K562 (cell line): Measurements from ENCODE around the gene IPO11. TPM values are rescaled to one million over a fixed set of nuclear protein-coding genes. Genes with fewer than 3 reads are reported as not detected.
A peak's percentile ranks its signal among the peaks of the same experiment; 100 is the strongest.

Source experiments
- ATAC-seq: fragments of 200-7000 bp; cut with Tn5 transposase; 3 replicates; pipeline ENCODE4 v1.9.1; 2020; ENCODE audit warnings: moderate library complexity
- BruUV-seq: library from RNA; stranded (reverse); fragments of 400-500 nt; replicated peaks from 2 replicates; lab custom pipeline; 2021; lab: Mats Ljungman, UMichigan
- CTCF ChIA-PET: fragments of 300-600 bp; formaldehyde crosslinking; extraction: SDS; loops from one replicate; lab custom pipeline; 2021; ENCODE audit warnings: low intra/inter-chr PET ratio; lab: Yijun Ruan, JAX
- POLR2A ChIA-PET: fragments of 300-600, 350-650 bp; sonication (Branson Sonifier 250); formaldehyde crosslinking; extraction: SDS; loops from one replicate; lab custom pipeline; 2021; ENCODE audit warnings: antibody characterized with exemption, inconsistent platforms; lab: Yijun Ruan, JAX
- DNase-seq, 4 experiments: peaks; one replicate each; pipeline versions ENCODE4 v3.0.0 to v3.0.0-alpha.2; 2011 to 2018; ENCODE audit warnings: low spot score in 3 of 4, mixed read lengths in 3 of 4; ENCODE audit errors: extremely low read depth in 1 of 4
- FAIRE-seq: peaks from 2 replicates; lab custom pipeline; 2011; peaks lifted over from hg19 to GRCh38; lab: Jason Lieb, UNC
- H2AFZ ChIP-seq: 2 replicates; pipeline ENCODE4 v1.6.0; 2011; ENCODE audit warnings: low read depth, low read length, control low read depth, inconsistent platforms
- H3K27ac ChIP-seq: fragments of 200-600 bp; 3 replicates; pipeline ENCODE4 v1.8.0; 2011; ENCODE audit warnings: low read depth, mild to moderate bottlenecking, control low read depth, inconsistent platforms, low read length, moderate library complexity, mixed read lengths; ENCODE audit errors: extremely low read depth
- H3K27me3 ChIP-seq, 2 experiments: fragments of 300-600 bp in 1 of 2; 2 replicates in 1 of 2; 3 replicates in 1 of 2; pipeline versions ENCODE4 v1.6.0 to v1.8.0; 2011; ENCODE audit warnings: inconsistent platforms in 2 of 2, low read length in 2 of 2, mild to moderate bottlenecking in 1 of 2, mixed read lengths in 1 of 2, moderate library complexity in 1 of 2; ENCODE audit not compliant: control insufficient read depth in 2 of 2, insufficient read depth in 2 of 2
- H3K36me3 ChIP-seq: fragments of 300-600 bp; 3 replicates; pipeline ENCODE4 v1.8.0; 2011; ENCODE audit warnings: mild to moderate bottlenecking, low read length, inconsistent platforms; ENCODE audit not compliant: control insufficient read depth, insufficient read depth
- H3K4me1 ChIP-seq, 2 experiments: fragments of 200-600 bp in 1 of 2; replicated peaks in 1 of 2; 2 replicates in 1 of 2; 3 replicates in 1 of 2; pipeline versions ENCODE4 v1.5.1 to v1.8.0; 2011; ENCODE audit warnings: inconsistent platforms in 2 of 2, low read length in 2 of 2, mild to moderate bottlenecking in 1 of 2, mixed read lengths in 1 of 2, moderate library complexity in 1 of 2; ENCODE audit not compliant: control insufficient read depth in 2 of 2, insufficient read depth in 2 of 2
- H3K4me2 ChIP-seq: 2 replicates; pipeline ENCODE4 v1.6.1; 2011; ENCODE audit warnings: low read length, control low read depth, inconsistent platforms, mixed read lengths; ENCODE audit not compliant: insufficient read depth
- H3K4me3 ChIP-seq: fragments of 200-600 bp; sonication (generic), shearing (Covaris generic); 2 replicates; pipeline ENCODE4 v1.5.1; 2016; ENCODE audit warnings: control low read depth, inconsistent platforms
- H3K79me2 ChIP-seq: fragments of 200-600 bp; 3 replicates; pipeline ENCODE4 v1.8.0; 2011; ENCODE audit warnings: low read length, inconsistent platforms; ENCODE audit not compliant: control insufficient read depth, insufficient read depth
- H3K9ac ChIP-seq, 2 experiments: 2 replicates each; pipeline versions ENCODE4 v1.6.0 to v1.6.1; 2011; ENCODE audit warnings: low read depth in 2 of 2, low read length in 2 of 2, control low read depth in 1 of 2, inconsistent platforms in 1 of 2, mild to moderate bottlenecking in 1 of 2, mixed read lengths in 1 of 2; ENCODE audit not compliant: insufficient read depth in 1 of 2
- H3K9me1 ChIP-seq: one replicate; pipeline ENCODE4 v1.6.0; 2011; ENCODE audit warnings: inconsistent platforms, mild to moderate bottlenecking, low read length, moderate library complexity; ENCODE audit not compliant: control insufficient read depth, insufficient read depth
- H3K9me3 ChIP-seq: replicated peaks from 2 replicates; pipeline ENCODE4 v1.5.1; 2011; ENCODE audit warnings: low read depth, low read length, inconsistent platforms; ENCODE audit not compliant: control insufficient read depth, insufficient read depth
- H4K20me1 ChIP-seq: replicated peaks from 2 replicates; pipeline ENCODE4 v1.6.1; 2011; ENCODE audit warnings: low read length, inconsistent platforms, mixed read lengths; ENCODE audit not compliant: control insufficient read depth, insufficient read depth
- CEBPZ ChIP-seq: fragments of 150-350 bp; IDR thresholded peaks from 2 replicates; pipeline ENCODE4 v1.6.1; 2014; ENCODE audit warnings: low read depth, mild to moderate bottlenecking, low read length, borderline replicate concordance
- CXXC5 ChIP-seq: fragments of 250-450 bp; sonication (Bioruptor Pico); IDR thresholded peaks from 2 replicates; pipeline ENCODE4 v1.8.0; 2022; ENCODE audit warnings: inconsistent platforms, mild to moderate bottlenecking, moderate library complexity
- HDAC1 ChIP-seq, 2 experiments: fragments of 450-650 bp; IDR thresholded peaks; 2 replicates each; pipeline ENCODE4 v1.6.1; 2016 to 2017; ENCODE audit warnings: inconsistent platforms in 1 of 2, mild to moderate bottlenecking in 1 of 2, moderate library complexity in 1 of 2
- LEF1 ChIP-seq: fragments of 450-650 bp; IDR thresholded peaks from 2 replicates; pipeline ENCODE4 v1.6.1; 2016; ENCODE audit warnings: mild to moderate bottlenecking
- NELFE ChIP-seq: IDR thresholded peaks from 2 replicates; pipeline ENCODE4 v1.6.1; 2011; ENCODE audit warnings: mild to moderate bottlenecking; ENCODE audit not compliant: insufficient read depth, insufficient read length
- SAFB2 ChIP-seq: fragments of 200-400 bp; formaldehyde crosslinking; IDR thresholded peaks from 2 replicates; pipeline ENCODE4 v1.6.1; 2018; ENCODE audit warnings: borderline replicate concordance, low read length, low read depth, moderate library complexity; ENCODE audit not compliant: severe bottlenecking
- TCF7L2 ChIP-seq: fragments of 150-350 bp; IDR thresholded peaks from 2 replicates; pipeline ENCODE4 v1.6.1; 2016; ENCODE audit warnings: low read depth, mild to moderate bottlenecking, low read length, moderate library complexity
- TSHZ1 ChIP-seq: fragments of 250-450 bp; sonication (Bioruptor Pico); IDR thresholded peaks from 2 replicates; pipeline ENCODE4 v1.4.0; 2020; ENCODE audit warnings: mild to moderate bottlenecking, moderate library complexity
- ZBED1 ChIP-seq: IDR thresholded peaks from 2 replicates; pipeline ENCODE4 v1.6.1; 2014
- ZBTB1 ChIP-seq: sonication (generic); formaldehyde crosslinking; IDR thresholded peaks from 2 replicates; pipeline ENCODE4 v1.8.1; 2023; ENCODE audit warnings: missing genetic modification reagents, low read depth, mild to moderate bottlenecking, borderline replicate concordance
- ZNF408 ChIP-seq: fragments of 250-450 bp; sonication (Bioruptor Pico); IDR thresholded peaks from 2 replicates; pipeline ENCODE4 v1.4.0; 2020; ENCODE audit warnings: low read depth, mild to moderate bottlenecking, moderate library complexity
- ZNF707 ChIP-seq: fragments of 250-450 bp; sonication (Bioruptor Pico); conservative IDR thresholded peaks from 2 replicates; pipeline ENCODE4 v1.8.0; 2022; ENCODE audit warnings: inconsistent platforms, mild to moderate bottlenecking, moderate library complexity
- WGBS: fragments of 100-300 bp; shearing (Covaris generic); methylation state at CpG from one replicate; pipeline ENCODE4 v1.1.6; 2016; ENCODE audit warnings: low coverage, mixed read lengths; ENCODE audit not compliant: insufficient coverage; ENCODE audit errors: missing lambda C conversion rate; 5-methylcytosine and 5-hydroxymethylcytosine counted together
- in situ Hi-C: fragments of 300-500 bp; cut with MboI; formaldehyde crosslinking; loops from 4 replicates; pipeline ENCODE4 v1.15.0; 2018; ENCODE audit warnings: inconsistent platforms, mixed read lengths
- intact Hi-C: fragments of 100-400 bp; cut with micrococcal nuclease; formaldehyde crosslinking; loops from 2 replicates; pipeline ENCODE4 v1.14.2; 2022
- polyA plus RNA-seq, 8 experiments: library from polyadenylated mRNA; depleted of rRNA in 4 of 8; stranded (reverse) in 5 of 8; unstranded in 3 of 8; fragments of >200 nt; fragmentation: Nextera tagmentation in 2 of 8; fragmentation: Illumina TruSeq in 1 of 8; extraction: Ambion mirVana in 2 of 8; extraction: Trizol in 1 of 8; gene quantifications; 2 replicates each; pipeline versions ENCODE4 v1.2.1 to v1.2.3, GENCODE V29; 2011 to 2014; ENCODE audit warnings: inconsistent platforms in 1 of 8, missing spikeins in 1 of 8
- total RNA-seq, 7 experiments: library from RNA; depleted of rRNA in 6 of 7; stranded (reverse); fragments of >200 nt in 6 of 7; fragmentation: Illumina TruSeq in 2 of 7; extraction: Trizol in 2 of 7; gene quantifications; 2 replicates each; pipeline versions ENCODE4 v1.2.1 to v1.2.3, GENCODE V29; 2011 to 2021; ENCODE audit warnings: low replicate concordance in 1 of 7

The IPO11 gene
- total and polyA plus RNA-seq, 9 of the 15 experiments (the other 6 are each of a cell fraction or from before 2014, with no cell fraction given) = 38.7 to 96.0 (median 70.9) TPM

GRCh38 chr5:62653001-62653863, 240.7 kb downstream of the IPO11 start (continued):
- TF ChIP-seq ZBED1 (no peak), ZNF707 (CRISPR knock-in tag) (no peak), CXXC5 (CRISPR knock-in tag) (no peak), TCF7L2 (no peak)
- TF ChIP-seq, all 486 proteins: peak for 2

- H3K27me3 ChIP-seq = no peaks in the 10 kb centered on the region
- ChIA-PET CTCF (interaction anchor here (0.6 kb wide), 1 partner anchor 456 kb away, joined by 3 read pairs; no protein-coding TSS in a partner anchor), POLR2A (no interaction called here)
- peak; percentile 21; the same call in 1 of the 3 replicates for ATAC-seq
- intact Hi-C loops = no loop called here
- no peak overlapping the region for H3K4me3 ChIP-seq
- no peaks in the 10 kb centered on the region for H3K9me1 ChIP-seq
- H3K79me2 ChIP-seq = no peaks in the 10 kb centered on the region
- H2AFZ ChIP-seq = 0 out of 2 replicates have a peak overlapping the region, but pooled peaks have one; percentile 32
- no peak overlapping the region for H3K27ac ChIP-seq
- no peak for FAIRE-seq
- H4K20me1 ChIP-seq = no peaks in the 10 kb centered on the region
- peak overlapping the region; percentile 18; the same call in 1 of the 2 replicates for H3K4me2 ChIP-seq
- no peak for DNase-seq
- H3K4me1 ChIP-seq = no peaks in the 10 kb centered on the region
- no TSS peak for BruUV-seq
- H3K9ac ChIP-seq = no peak overlapping the region
- in situ Hi-C loops = no loop called here
- 27% methylated on average over 11 of the region's 11 CpGs for WGBS
- no peaks in the 10 kb centered on the region for H3K9me3 ChIP-seq
- no peaks in the 10 kb centered on the region for H3K36me3 ChIP-seq
- TF ChIP-seq CEBPZ (no peak), TSHZ1 (CRISPR knock-in tag) (no peak), NELFE (no peak), ZNF408 (CRISPR knock-in tag) (no peak), HDAC1 (IDR thresholded peaks at IDR 0.05) (no peak), SAFB2 (no peak), ZBTB1 (no peak), LEF1 (no peak)
Measured at GRCh38 chr5:62653864-62654575, 241.5 kb downstream of the IPO11 start.
